HG02610 (cell line): ENCODE data around the gene TEX12.
"Not testable (repeated sequence)": the region's sequence is repeated elsewhere in the genome, so short reads cannot be mapped to it uniquely, and the experiment has no call there.

Source experiments
- ATAC-seq: cut with Tn5 transposase; IDR thresholded peaks from one replicate; pipeline ENCODE4 v1.9.1; 2021; ENCODE audit warnings: mild to moderate bottlenecking, moderate library complexity; ENCODE audit not compliant: unreplicated experiment

The TEX12 gene, protein sequence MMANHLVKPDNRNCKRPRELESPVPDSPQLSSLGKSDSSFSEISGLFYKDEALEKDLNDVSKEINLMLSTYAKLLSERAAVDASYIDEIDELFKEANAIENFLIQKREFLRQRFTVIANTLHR

GRCh38 chr11:112167145-112167544 lies at the start of gene TEX12:
TEX12 (plus strand) TSS chr11:112167372; CDS start chr11:112169269, 1,897 bp downstream.
- no peak for ATAC-seq

GRCh38 chr11:112118176-112118575 lies 49.0 kb upstream of the TEX12 start:
- no peak for ATAC-seq

DNA sequence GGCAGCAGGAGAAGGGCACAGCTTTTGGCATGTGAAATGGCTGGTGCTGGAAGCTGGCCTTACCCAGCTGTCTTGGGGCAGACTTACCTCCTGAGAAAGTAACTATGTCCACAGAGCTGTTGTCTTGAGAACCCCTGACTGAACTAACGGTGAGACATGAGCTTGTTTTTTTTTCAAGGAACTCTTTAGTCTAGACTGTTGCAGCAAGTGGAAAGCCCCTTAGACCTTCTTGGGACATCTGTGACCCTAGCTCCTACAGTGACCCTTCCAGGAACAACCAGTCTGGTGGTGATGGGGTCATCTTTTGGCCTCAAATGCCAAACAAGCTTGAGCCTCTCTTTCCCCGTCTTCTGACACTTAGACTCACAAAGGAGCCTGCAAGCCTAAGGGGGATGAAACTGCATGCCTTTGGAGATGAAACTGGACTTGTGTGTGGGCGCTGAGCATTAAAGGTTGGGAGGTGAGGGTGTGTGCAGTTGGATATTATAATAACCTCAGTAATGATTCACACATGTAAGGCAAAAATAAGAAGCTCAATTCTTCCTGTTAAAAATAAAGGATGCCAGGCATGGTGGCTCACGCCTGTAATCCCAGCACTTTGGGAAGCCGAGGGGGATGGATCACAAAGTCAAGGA lies 45.1 kb upstream of the TEX12 start:
- ATAC-seq: no peak

GRCh38 chr11:112123129-112123528 lies 44.0 kb upstream of the TEX12 start:
- ATAC-seq: no peak

- ATAC-seq: no peak
Measured at GRCh38 chr11:112127056-112127455, 40.1 kb upstream of the TEX12 start.

GRCh38 chr11:112128483-112129121 lies 38.6 kb upstream of the TEX12 start:
- no peak for ATAC-seq

- no peak for ATAC-seq
Measured at GRCh38 chr11:112129656-112130055, 37.5 kb upstream of the TEX12 start.

DNA sequence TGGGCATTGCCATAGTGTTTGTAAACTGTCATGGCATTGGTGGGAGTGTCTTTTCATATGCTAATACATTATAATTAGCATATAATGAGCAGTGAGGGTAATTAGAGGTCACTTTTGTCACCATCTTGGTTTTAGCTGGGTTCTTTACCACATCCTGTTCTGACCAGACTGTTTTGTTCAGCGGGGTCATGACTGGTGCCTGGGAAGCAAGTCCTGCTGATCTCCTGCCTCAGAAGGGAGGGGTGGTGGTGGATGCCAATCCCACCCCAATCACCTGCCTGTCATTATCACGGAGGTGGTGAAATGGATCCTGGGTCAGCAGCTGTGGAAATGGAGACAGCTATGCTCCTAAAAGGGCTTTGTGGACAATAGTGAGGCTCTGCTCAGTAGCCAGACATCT lies 34.4 kb upstream of the TEX12 start:
- no peak for ATAC-seq

GRCh38 chr11:112134473-112134872 lies 32.7 kb upstream of the TEX12 start:
- ATAC-seq: no peak

DNA sequence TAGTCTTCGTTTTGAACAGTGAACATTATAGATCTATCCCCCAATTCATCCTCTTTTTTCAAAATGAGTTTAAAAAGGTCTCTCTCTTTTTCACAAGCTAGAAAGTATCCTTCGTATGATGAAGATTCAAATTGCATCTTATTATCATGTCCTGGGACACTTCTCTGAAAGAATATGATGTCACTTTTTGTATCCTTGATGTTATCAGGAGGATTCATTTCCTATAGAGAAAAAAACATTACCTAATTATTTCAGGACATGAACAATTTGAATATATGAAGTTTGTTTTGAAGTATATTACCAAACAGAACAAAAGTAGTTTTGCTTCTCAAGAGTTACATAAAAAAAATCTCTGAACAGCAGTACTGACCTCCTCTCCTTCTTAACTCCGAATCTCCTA lies 23.6 kb upstream of the TEX12 start:
- ATAC-seq: no peak

- no peak for ATAC-seq
Measured at GRCh38 chr11:112150517-112150916, 16.7 kb upstream of the TEX12 start.

DNA sequence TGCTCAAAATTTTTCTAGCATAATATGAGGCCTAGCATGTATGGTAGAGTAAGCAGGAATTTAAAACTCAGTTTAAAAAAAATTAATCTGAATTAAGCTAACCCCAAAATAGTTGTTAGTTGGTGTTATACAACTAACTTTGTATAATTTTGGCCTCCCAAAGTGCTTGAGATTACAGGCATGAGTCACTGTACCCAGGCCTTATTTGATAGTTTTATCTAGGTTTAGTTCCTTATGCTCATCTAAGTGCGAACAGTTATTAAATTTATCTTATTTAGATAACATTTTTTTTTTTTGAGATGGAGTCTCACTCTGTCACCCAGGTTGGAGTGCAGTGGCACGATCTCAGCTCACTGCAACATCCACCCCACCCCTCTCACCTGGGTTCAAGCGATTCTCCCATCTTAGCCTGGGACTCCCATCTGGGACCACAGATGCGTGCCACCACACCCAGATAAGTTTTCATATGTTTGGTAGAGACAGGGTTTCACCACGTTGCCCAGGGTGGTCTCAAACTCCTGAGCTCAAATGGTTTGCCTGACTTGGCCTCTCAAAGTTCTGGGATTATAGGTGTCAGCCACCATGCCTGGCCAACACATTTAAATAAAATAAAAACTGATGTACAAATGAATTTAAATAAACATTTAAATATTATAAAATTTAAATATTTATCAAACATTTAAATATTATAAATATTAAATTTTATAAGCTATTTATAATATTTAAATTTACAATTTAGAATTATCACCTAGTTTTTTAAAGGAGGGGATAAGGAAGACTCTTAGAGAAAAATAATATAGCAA lies 10.8 kb upstream of the TEX12 start:
- no peak for ATAC-seq

GRCh38 chr11:112156956-112157766 lies 10.0 kb upstream of the TEX12 start:
- ATAC-seq: no peak

DNA sequence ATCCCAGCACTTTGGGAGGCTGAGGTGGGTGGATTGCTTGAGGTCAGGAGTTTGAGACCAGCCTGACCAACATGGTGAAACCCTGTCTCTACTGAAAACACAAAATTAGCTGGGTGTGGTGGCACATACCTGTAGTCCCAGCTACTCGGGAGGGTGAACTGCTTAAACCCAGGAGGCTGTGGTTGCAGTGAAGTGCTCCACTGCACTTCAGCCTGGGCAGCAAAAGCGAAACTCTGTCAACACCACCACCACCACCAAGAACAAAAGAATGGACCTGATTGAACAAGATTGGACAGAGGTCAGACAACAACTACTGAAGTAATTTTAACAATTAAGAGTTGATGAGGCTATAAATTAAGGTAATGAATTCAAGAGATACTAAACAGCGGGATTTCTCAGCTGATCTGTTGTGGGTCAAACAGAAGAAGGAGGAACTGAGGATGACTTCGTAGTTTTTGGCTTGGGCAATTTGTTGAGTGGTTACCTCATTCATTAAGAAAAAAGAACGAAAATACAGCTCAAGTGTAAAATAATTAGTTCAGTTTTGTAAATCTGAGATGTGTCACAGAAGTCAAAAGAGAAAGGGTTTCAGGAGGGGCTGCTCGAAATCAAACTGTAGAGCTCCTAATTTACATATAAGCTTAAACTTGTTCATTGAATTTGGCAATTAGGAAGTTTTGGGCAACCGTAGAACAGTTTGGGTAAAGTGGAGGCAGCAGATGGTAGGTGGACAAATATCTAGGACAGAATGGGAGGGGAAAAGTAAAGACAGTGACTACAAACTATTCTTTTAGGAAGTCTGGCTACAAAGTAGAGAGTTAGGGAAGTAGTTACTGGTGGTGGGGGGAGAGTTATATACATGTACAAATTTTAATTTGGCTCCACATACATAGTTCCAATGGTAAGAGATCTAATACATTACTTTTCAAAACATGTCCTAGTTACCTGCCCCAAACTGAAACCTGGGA lies 7.8 kb upstream of the TEX12 start:
- no peak for ATAC-seq

- ATAC-seq: no peak
Measured at GRCh38 chr11:112160091-112160848, 6.9 kb upstream of the TEX12 start.

- no peak for ATAC-seq
Measured at GRCh38 chr11:112161012-112161411, 6.2 kb upstream of the TEX12 start.

- not testable (repeated sequence) for ATAC-seq
Measured at GRCh38 chr11:112162200-112162599, 5.0 kb upstream of the TEX12 start.

DNA sequence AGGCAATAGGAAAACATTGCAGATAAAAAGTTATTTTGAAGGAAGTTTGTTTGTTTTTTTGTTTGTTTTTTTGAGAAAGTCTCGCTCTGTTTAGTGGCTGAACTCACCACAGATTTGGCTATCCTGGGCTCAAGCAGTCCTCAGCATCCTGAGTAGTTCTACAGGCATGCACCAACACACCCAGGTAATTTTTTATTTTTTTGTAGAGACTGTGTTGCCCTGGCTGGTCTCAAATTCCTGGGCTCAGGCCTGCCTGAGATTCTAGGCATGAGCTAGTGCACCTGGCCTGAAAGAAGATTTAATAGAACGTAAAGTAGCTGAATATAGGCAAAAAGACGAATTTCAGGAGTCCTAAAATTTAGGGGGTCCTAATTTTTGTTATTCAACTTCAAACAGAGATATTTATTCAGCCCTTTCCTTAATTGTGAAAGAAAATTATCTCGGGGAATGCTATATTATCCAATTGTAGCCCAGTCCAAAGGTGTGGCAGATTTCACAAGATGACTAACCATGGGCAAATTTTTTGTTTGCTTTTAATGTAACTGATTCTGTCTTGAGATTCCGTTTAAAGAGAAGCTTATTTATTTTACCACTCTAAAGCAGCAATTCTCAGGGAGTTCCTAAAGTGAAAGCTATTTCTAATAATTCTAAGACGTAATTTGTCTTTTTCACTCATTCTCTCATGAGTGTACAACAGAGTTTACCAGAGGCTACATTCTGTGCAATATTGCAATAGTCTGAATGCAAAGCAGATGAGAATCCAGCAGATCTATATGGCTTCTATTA lies 4.2 kb upstream of the TEX12 start:
- no peak for ATAC-seq
